Posterior vena cava (tissue), 2 donors: ENCODE results near the gene CNTFR. TPM values are rescaled to one million over a fixed set of nuclear protein-coding genes. Genes with fewer than 3 reads are reported as not detected.
A peak's percentile ranks its signal among the peaks of the same experiment; 100 is the strongest.

ENCODE experiments used
- DNase-seq: peaks from one replicate; pipeline ENCODE4 v3.0.0-alpha.2; 2020; ENCODE audit warnings: low spot score
- intact Hi-C, 2 donors: fragments of 100-400 bp; cut with DNase I; formaldehyde crosslinking; loops; one replicate each; pipeline versions ENCODE4 v1.14.1 to v1.14.2; 2022 to 2023
- total RNA-seq, 2 donors: library from RNA; stranded (reverse); fragmentation: NEBNext Ultra II Directional; extraction: Animal tissue kit (Norgen Biotek cat#: 25700); gene quantifications; one replicate each; pipeline ENCODE4 v1.2.1, GENCODE V29; 2021
- donor health status: DM: yes; HTN: yes; CAD: no.
- donor health status: DM: yes; HTN: yes; CAD: no.

CNTFR gene
- total RNA-seq, 2 donors from 2014 or later, result 7.0 to 15.5 TPM

- DNase-seq, result no peak
- intact Hi-C loops, result no loop called here
Observed at GRCh38 chr9:34560599-34561214, 28.8 kb downstream of the CNTFR start.

GRCh38 chr9:34559624-34560455, 29.7 kb downstream of the CNTFR start:
- intact Hi-C loops, result no loop called here
- no peak for DNase-seq

GRCh38 chr9:34558919-34559623, 30.5 kb downstream of the CNTFR start:
- no peak for DNase-seq
- intact Hi-C loops, result no loop called here

DNA sequence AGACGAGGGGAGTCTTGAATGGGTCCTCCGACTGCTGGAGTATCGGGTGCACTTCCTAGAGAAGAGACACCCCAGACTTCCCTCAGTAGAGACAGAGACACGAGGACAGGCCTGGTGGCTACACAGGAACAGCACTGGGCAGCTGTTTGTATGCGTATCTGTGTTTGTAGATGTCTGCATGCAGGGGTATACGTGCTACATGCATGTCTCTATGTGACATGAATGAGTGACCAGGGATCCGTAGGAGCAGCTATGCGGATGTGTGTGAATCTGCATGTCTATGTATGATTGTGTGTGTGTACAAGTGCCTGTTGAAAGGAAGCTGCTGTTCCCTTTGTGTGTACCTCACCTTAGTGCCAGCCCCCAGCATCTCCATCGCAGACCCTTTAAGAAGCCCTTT, 31.2 kb downstream of the CNTFR start:
- intact Hi-C loops, result no loop called here
- no peak for DNase-seq

GRCh38 chr9:34557426-34558321, 31.9 kb downstream of the CNTFR start:
- intact Hi-C loops, result no loop called here
- DNase-seq, result no peak

DNA sequence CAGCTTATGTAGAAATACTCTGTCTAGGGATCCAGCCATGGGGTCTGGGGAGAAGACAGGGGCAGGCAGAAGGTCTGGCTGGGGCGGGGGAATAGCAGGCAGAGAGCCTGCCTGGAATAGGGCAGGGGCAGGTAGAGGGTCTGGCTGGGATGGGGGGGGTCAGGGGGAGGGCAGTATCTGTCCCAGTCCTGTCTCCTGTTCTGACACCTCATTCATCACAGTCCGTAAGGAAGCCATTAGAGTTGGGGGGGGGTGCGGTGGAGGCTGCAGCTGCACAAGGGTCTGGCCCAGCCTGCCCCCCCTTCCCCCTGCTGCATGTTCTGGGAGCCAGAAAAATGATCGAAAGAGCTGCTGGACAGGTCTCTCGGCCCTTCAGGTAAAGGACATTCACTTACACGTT, 32.6 kb downstream of the CNTFR start:
- intact Hi-C loops, result no loop called here

DNA sequence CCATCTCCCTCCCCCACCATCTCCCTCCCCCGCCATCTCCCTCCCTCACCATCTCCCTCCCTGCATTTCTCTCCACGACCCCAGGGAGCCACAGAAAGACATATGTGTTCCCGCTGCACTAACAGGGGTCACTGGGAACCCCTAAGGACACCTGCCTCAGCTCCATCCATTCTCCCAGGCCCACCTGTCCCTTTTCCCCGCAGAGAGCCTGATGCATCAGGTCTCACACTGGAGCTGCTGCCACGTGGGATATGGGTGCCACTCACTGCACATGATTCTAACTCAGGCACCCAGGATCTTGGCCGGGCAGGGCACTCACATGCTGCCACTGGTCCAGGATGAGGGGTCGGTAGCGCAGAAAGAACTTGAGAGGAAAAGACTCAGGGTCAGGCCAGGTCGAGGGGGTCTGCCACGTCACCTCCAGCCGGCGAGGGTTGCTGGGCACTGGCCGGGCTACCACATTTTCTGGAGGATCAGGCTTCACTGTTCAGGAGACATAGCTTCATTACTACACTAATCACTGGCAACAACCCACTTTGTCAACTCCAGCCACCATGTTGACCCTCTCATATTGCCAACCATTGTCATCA, 33.5 kb downstream of the CNTFR start:
- intact Hi-C loops, result no loop called here

More for the DNA sequence above, 32.6 kb downstream of the CNTFR start:
- no peak for DNase-seq

DNA sequence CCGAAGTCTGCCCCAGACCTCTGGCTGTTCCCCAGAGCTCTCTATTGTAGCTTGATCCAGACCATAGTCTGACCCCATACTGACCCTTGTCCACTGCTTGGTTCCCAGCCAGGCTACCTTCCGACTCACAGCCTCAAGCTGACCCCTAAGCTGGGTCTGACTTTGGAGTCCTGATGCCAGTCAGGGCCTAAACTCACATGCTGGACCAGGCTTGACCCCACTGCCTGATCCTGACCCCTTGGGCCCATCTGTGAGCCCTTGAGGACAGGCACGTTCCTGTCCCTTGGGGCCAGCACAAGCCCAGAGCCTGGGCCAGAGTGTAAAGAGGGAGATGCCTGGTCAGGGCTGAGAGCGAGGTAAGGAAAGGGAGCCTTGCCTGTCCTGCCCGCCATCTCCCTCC, 34.0 kb downstream of the CNTFR start:
- peak; percentile 38 for DNase-seq
- intact Hi-C loops, result no loop called here

More for the DNA sequence above, 33.5 kb downstream of the CNTFR start:
- peak; percentile 41 for DNase-seq

DNA sequence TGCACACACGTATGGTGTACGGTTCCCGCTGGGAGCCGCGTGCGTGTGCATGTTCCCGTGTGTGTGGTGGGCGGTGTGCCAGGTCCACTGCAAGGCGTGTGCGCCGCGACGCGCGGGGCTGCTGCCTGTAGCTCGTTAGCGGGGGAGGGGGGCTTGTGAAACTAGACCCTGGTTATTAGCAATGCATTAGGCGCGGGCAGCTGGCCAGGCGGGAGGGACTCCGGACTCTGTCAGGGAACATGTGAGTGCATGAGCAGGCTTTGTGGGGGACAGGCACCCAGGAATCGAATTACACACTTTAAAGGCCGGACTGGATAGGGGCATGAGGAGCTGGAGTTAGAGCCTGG, 34.5 kb downstream of the CNTFR start:
- DNase-seq, result peak; percentile 75
- intact Hi-C loops, result no loop called here

DNA sequence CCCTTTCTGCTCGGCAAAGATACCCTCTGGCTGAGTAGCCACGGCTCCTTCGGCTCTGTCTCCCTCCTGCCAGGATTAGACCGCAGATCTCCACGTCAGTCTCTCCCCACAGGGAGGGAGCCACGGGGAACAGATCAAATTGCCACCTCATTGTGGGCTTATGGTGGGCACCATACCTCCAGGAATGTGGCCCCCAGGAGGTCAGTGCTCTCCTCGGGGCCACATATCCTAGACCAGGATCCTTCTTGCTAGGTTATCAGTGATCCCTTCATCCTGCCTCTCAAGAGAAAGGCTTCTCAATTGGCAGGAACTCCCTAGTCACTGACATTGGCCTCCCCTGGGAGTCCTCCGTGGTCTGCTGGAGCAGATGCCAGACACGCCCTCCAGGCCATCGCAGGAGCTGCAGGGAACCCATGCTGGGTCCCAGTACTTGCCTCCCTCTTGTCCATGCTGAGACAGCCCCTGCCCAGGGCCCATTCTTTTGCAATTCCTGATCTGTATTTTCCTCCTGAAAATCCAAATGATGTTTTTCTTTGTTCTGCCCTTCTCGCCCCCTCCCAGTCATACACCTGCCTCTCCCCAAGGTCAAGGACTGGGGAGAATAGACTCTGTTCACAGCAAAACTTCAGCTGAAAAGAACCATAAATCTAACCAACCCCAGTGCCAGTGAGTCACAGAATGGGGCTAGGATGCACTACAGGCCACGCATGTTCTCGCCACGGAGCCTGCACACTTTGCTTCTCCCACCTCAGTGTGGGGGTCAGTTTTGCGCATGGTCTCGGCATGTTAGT, 35.1 kb downstream of the CNTFR start:
- peak; percentile 79 for DNase-seq
- intact Hi-C loops, result no loop called here

DNA sequence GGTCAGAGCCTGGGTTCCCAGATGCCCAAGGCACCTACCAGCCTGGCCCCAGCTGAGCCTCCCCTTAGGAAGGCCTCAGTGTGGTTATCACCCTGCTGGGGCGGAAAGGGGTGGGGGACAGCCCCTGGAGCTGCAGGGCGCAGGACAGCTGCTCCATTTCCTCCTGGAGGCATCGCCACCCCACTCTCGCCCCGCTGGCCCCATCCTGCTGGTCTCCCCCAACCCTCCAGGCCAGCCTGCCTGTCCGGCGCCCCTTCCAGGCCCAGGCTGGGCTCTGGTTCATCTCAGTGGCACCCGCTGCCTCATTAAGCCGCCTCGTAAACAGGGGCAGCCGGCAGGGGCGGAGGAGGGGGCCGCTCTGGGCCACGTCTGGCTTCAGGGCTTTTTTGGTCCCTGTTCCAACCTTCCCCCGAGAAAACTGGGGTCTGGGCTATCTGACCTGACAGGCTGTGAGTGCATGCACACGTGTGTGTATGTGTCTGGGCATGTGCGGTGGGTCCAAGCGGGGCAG, 36.0 kb downstream of the CNTFR start:
- peak; percentile 64 for DNase-seq
- intact Hi-C loops, result no loop called here

GRCh38 chr9:34552986-34553385, 36.5 kb downstream of the CNTFR start:
- intact Hi-C loops, result no loop called here
- DNase-seq, result peak; percentile 36

- peak; percentile 60 for DNase-seq
- intact Hi-C loops, result no loop called here
Observed at GRCh38 chr9:34552606-34552981, 36.9 kb downstream of the CNTFR start.

DNA sequence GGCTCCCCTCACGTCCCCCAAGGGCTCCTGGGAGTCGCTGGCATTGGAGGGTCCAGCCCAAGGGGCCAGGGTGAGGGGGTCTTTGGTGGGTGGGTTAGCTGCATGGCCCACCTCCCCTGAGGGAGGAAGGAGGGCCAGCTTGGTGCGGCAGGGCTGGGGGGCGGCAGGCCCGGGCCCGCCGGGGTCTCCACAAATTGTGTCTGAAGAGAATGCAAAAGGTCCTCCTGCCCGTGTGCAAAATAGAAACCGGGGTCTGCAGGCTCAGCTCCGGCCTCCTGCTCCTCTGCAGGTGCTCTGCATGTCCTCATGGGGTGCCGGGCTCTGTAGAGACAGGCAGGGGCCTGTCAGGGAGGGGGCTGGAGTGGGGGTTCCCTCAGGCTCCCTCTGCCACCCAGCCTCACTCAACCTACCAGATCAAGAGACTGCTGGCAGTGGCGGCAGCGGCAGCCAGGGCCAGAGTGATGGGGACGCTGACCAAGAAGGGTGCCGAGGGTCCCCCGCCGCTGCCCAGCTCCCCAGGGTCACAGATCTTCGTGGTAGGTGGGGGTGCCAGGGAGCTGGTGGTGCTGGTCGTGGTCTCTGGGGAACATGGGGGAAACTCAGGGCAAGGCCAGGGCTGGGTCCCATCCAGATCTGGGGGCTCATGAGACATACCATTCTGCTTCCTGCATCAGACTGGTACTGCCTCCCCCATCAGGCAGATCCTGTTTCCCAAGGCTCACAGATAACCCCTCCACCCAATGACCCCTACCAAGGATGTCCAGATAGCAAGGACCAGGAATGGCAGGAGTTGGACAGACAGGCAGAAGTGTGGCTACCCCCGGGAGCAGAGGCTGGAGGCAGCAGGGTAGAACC, 37.5 kb downstream of the CNTFR start:
- peak; percentile 66 for DNase-seq
- intact Hi-C loops, result no loop called here

- DNase-seq, result peak; percentile 48
- intact Hi-C loops, result no loop called here
Observed at GRCh38 chr9:34550681-34551270, 38.7 kb downstream of the CNTFR start.

GRCh38 chr9:34550016-34550680, 39.4 kb downstream of the CNTFR start:
- intact Hi-C loops, result no loop called here
- peak; percentile 62 for DNase-seq
